ENCODE measurements around the gene FABP2.

The FABP2 gene

GRCh38 chr4:119329835-119330620 lies 8.1 kb upstream of the FABP2 start:
- no peak for TF ChIP-seq CTCF (IDR thresholded peaks at IDR 0.05; ENCODE audit: extremely low read depth, missing control alignments)
- DNase-seq (ENCODE audit: low spot score) = no peak

DNA sequence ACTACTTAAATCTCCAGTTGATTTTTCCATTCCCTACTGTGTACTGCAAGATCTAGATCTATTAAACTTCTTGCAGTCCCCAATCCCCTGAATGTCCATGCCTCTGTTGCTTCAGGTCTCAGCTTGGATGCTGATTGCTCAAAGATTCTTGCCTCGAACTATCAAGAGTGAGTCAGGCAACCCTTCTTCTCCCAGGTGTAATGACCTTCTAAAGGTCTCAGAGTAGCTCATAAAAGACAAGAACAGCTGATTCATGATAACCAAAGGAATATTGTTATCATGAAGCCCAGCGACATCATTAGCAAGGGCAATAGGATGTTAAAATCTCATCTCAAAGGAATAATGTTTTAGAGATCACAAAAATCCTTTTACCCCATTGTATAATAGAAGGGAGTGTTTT lies 6.8 kb upstream of the FABP2 start:
- no peak for TF ChIP-seq CTCF (IDR thresholded peaks at IDR 0.05; ENCODE audit: extremely low read depth, missing control alignments)
- no peak for DNase-seq (ENCODE audit: low spot score)

- no peak for TF ChIP-seq CTCF (IDR thresholded peaks at IDR 0.05; ENCODE audit: extremely low read depth, missing control alignments)
- DNase-seq (ENCODE audit: low spot score) = no peak
Measured at GRCh38 chr4:119317990-119318389, 3.9 kb downstream of the FABP2 start.

- no peak for TF ChIP-seq CTCF (IDR thresholded peaks at IDR 0.05; ENCODE audit: extremely low read depth, missing control alignments)
- no peak for DNase-seq (ENCODE audit: low spot score)
Measured at GRCh38 chr4:119315036-119315435, 6.9 kb downstream of the FABP2 start.

DNA sequence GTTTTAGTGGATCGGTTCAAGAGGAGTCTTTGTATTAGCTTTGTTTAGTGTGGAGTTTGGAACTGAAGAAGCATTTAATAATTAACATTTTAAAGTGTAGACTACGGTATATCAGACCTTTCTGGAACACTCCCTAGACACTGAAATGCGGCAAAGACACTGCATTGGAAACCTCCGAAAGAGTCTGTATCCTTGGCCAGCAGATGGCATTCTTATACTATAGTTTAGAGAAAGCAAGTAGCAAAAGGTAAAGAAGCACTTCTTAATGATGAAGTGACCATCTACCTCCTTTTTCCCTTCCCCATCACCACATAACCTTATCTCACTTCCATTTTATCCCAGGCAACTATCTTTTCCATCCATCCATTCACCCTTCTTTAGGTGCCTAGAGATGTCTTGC lies 7.6 kb downstream of the FABP2 start:
- DNase-seq (ENCODE audit: low spot score) = peak; percentile 12
- TF ChIP-seq CTCF (IDR thresholded peaks at IDR 0.05; ENCODE audit: extremely low read depth, missing control alignments) = peak; percentile 10

DNA sequence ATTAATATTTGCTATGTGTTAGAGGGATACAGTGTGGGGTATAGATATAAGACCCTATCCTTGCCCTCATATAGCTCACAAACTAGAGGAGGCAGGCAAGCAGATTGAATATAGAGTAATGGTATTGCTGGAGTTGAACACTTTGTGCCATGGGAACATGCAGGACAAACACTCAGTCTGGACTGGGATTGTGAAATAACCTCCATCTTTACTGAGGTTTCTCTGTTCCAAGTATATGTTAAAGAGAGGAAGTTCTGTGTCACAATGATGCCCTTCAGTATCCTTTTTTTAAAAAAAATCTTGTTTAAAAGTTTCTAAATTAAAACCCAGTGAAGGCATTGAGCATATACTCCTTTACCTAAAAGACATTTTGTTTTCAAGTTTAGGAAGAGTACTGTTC lies 8.7 kb downstream of the FABP2 start:
- no peak for DNase-seq (ENCODE audit: low spot score)
- no peak for TF ChIP-seq CTCF (IDR thresholded peaks at IDR 0.05; ENCODE audit: extremely low read depth, missing control alignments)

GRCh38 chr4:119310826-119311225 lies 11.1 kb downstream of the FABP2 start:
- no peak for DNase-seq (ENCODE audit: low spot score)
- no peak for TF ChIP-seq CTCF (IDR thresholded peaks at IDR 0.05; ENCODE audit: extremely low read depth, missing control alignments)
